BJ (cell line): ENCODE data around the gene MLX. TPM values are rescaled to one million over a fixed set of nuclear protein-coding genes. Genes with fewer than 3 reads are reported as not detected.
A peak's percentile ranks its signal among the peaks of the same experiment; 100 is the strongest.

Experiments used
- CTCF ChIA-PET: fragments of 350-600 bp; formaldehyde crosslinking; extraction: SDS; loops from one replicate; lab custom pipeline; 2021; ENCODE audit warnings: antibody characterized with exemption, inconsistent platforms; lab: Yijun Ruan, JAX
- POLR2A ChIA-PET: fragments of 300-600 bp; sonication (Branson Sonifier 250); formaldehyde crosslinking; extraction: SDS; loops from one replicate; lab custom pipeline; 2021; ENCODE audit warnings: antibody characterized with exemption; lab: Charles Lee
- DNase-seq: peaks from one replicate; pipeline ENCODE4 v3.0.0-alpha.2; 2011; ENCODE audit warnings: low read depth
- H3K27me3 ChIP-seq: 2 replicates; pipeline ENCODE4 v1.6.0; 2011; ENCODE audit warnings: low read length; ENCODE audit not compliant: control insufficient read depth, insufficient read depth
- H3K36me3 ChIP-seq: 2 replicates; pipeline ENCODE4 v1.5.1; 2011; ENCODE audit warnings: low read length; ENCODE audit not compliant: control insufficient read depth, insufficient read depth
- H3K4me3 ChIP-seq: 2 replicates; pipeline ENCODE4 v1.5.1; 2011; ENCODE audit warnings: low read depth, mild to moderate bottlenecking, control low read depth, low read length
- CTCF ChIP-seq: IDR thresholded peaks from 2 replicates; pipeline ENCODE4 v1.5.1; 2011; ENCODE audit warnings: low read depth, mild to moderate bottlenecking, control low read depth, inconsistent platforms, low read length, moderate library complexity; ENCODE audit not compliant: insufficient read depth
- polyA plus RNA-seq: library from polyadenylated mRNA; depleted of rRNA; stranded (reverse); fragments of >200 nt; gene quantifications from 2 replicates; pipeline ENCODE4 v1.2.3, GENCODE V29; 2011

Gene MLX
- polyA plus RNA-seq, 1 experiment = 50.1 TPM

GRCh38 chr17:42536048-42536371, 30.9 kb upstream of the MLX start, which contains the start of gene NAGLU:
Gene NAGLU, plus strand, starts transcription at chr17:42536241. Its CDS starts 32 bp downstream, at chr17:42536273.
- no peak for TF ChIP-seq CTCF
- POLR2A ChIA-PET = interaction anchor here (0.6 to 1.2 kb wide), 3 partner anchors 72 to 211 kb away, joined by 3 to 14 read pairs (median 4); no protein-coding TSS in a partner anchor
- H3K36me3 ChIP-seq = peaks cover 8% of the 10 kb centered on the region
- DNase-seq = no peak
- H3K27me3 ChIP-seq = no peaks in the 10 kb centered on the region
- CTCF ChIA-PET = interaction anchor here (0.9 to 2.1 kb wide), 8 partner anchors 9 to 224 kb away, joined by 3 to 11 read pairs (median 4); no protein-coding TSS in a partner anchor
- peak within 1 kb of the TSS; percentile 48 for H3K4me3 ChIP-seq

- peak overlapping the region; percentile 48 for H3K4me3 ChIP-seq
- DNase-seq = no peak
- no peak for TF ChIP-seq CTCF
- H3K27me3 ChIP-seq = no peaks in the 10 kb centered on the region
- H3K36me3 ChIP-seq = peaks cover 12% of the 10 kb centered on the region
- ChIA-PET CTCF (interaction anchor here (0.6 to 2.1 kb wide), 10 partner anchors 9 to 225 kb away, joined by 3 to 11 read pairs (median 3); no protein-coding TSS in a partner anchor), POLR2A (interaction anchor here (0.5 to 1.2 kb wide), 3 partner anchors 11 to 212 kb away, joined by 3 to 14 read pairs (median 4); no protein-coding TSS in a partner anchor)
Observed at GRCh38 chr17:42536372-42537155, 30.3 kb upstream of the MLX start.

GRCh38 chr17:42537156-42537805, 29.6 kb upstream of the MLX start:
- peak overlapping the region; percentile 48 for H3K4me3 ChIP-seq
- POLR2A ChIA-PET = no interaction called here
- H3K27me3 ChIP-seq = no peaks in the 10 kb centered on the region
- peaks cover 13% of the 10 kb centered on the region for H3K36me3 ChIP-seq
- CTCF ChIA-PET = interaction anchor here (0.6 to 1.7 kb wide), 3 partner anchors 17 to 22 kb away, joined by 3 to 7 read pairs (median 3); no protein-coding TSS in a partner anchor
- TF ChIP-seq CTCF = no peak
- DNase-seq = no peak

- no peak for DNase-seq
- POLR2A ChIA-PET = no interaction called here
- Histone ChIP-seq H3K27me3 (no peaks in the 10 kb centered on the region), H3K4me3 (no peak overlapping the region), H3K36me3 (peaks cover 16% of the 10 kb centered on the region)
- CTCF ChIA-PET = no interaction called here
- TF ChIP-seq CTCF = no peak
Observed at GRCh38 chr17:42537826-42538451, 29.0 kb upstream of the MLX start.
